ENCODE measurements around the gene CNDP2.
"Not testable (repeated sequence)": the region's sequence is repeated elsewhere in the genome, so short reads cannot be mapped to it uniquely, and the experiment has no call there.

CNDP2 gene

GRCh38 chr18:74541703-74542555 is 45.8 kb downstream of the CNDP2 start:
- DNase-seq, result no peak

GRCh38 chr18:74544898-74545297 is 48.7 kb downstream of the CNDP2 start:
- DNase-seq, result no peak

- no peak for DNase-seq
These were observed 49.8 kb downstream of the CNDP2 start for GRCh38 chr18:74546007-74546406.

- DNase-seq, result no peak
These were observed 50.8 kb downstream of the CNDP2 start for GRCh38 chr18:74546751-74547530.

- no peak for DNase-seq
These were observed 51.7 kb downstream of the CNDP2 start for GRCh38 chr18:74547860-74548259.

- no peak for DNase-seq
These were observed 53.5 kb downstream of the CNDP2 start for GRCh38 chr18:74549591-74550104.

GRCh38 chr18:74550886-74551285 is 54.7 kb downstream of the CNDP2 start:
- DNase-seq, result no peak

- DNase-seq, result no peak
These were observed 55.3 kb downstream of the CNDP2 start for GRCh38 chr18:74551452-74551851.

- peak; percentile 77 for DNase-seq
These were observed 55.9 kb downstream of the CNDP2 start for GRCh38 chr18:74551936-74552555.

GRCh38 chr18:74556126-74556525 is 60.0 kb downstream of the CNDP2 start:
- no peak for DNase-seq

- no peak for DNase-seq
These were observed 61.9 kb downstream of the CNDP2 start for GRCh38 chr18:74558096-74558495.

- DNase-seq, result no peak
These were observed 66.1 kb downstream of the CNDP2 start for GRCh38 chr18:74562131-74562730.

GRCh38 chr18:74562775-74563174 is 66.6 kb downstream of the CNDP2 start:
- DNase-seq, result no peak

- DNase-seq, result no peak
These were observed 67.8 kb downstream of the CNDP2 start for GRCh38 chr18:74563999-74564398.

- not testable (repeated sequence) for DNase-seq
These were observed 69.0 kb downstream of the CNDP2 start for GRCh38 chr18:74565164-74565563.

GRCh38 chr18:74565993-74566392 is 69.8 kb downstream of the CNDP2 start:
- not testable (repeated sequence) for DNase-seq

GRCh38 chr18:74567822-74568221 is 71.7 kb downstream of the CNDP2 start:
- DNase-seq, result no peak

GRCh38 chr18:74569401-74569800 is 73.2 kb downstream of the CNDP2 start:
- no peak for DNase-seq

- DNase-seq, result no peak
These were observed 74.1 kb downstream of the CNDP2 start for GRCh38 chr18:74570266-74570665.

- no peak for DNase-seq
These were observed 75.9 kb downstream of the CNDP2 start for GRCh38 chr18:74571895-74572680.

- DNase-seq, result no peak
These were observed 76.9 kb downstream of the CNDP2 start for GRCh38 chr18:74573053-74573452.
